Measurements from ENCODE around the gene ZW10. TPM values are rescaled to one million over a fixed set of nuclear protein-coding genes. Genes with fewer than 3 reads are reported as not detected.

Gene ZW10
- total RNA-seq, 1 experiment from 2014 or later, result 18.9 TPM

GRCh38 chr11:113729456-113729855, 44.0 kb downstream of the ZW10 start (continued):
- TF ChIP-seq, protein P1, sequence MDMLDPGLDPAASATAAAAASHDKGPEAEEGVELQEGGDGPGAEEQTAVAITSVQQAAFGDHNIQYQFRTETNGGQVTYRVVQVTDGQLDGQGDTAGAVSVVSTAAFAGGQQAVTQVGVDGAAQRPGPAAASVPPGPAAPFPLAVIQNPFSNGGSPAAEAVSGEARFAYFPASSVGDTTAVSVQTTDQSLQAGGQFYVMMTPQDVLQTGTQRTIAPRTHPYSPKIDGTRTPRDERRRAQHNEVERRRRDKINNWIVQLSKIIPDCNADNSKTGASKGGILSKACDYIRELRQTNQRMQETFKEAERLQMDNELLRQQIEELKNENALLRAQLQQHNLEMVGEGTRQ (CRISPR knock-in tag; IDR thresholded peaks at IDR 0.05), result no peak

- Mint-ChIP-seq H3K27ac (no peak overlapping the region), H3K36me3 (peaks cover 1% of the 10 kb centered on the region), H3K27me3 (ENCODE audit: low read depth) (no peaks in the 10 kb centered on the region), H3K4me3 (no peak overlapping the region), H3K4me1 (no peaks in the 10 kb centered on the region), H3K9me3 (no peaks in the 10 kb centered on the region)
- no peak for ATAC-seq
- TF ChIP-seq SOX15 (CRISPR knock-in tag; IDR thresholded peaks at IDR 0.05), result no peak
- TF ChIP-seq FOXP1 (CRISPR knock-in tag; IDR thresholded peaks at IDR 0.05; ENCODE audit: borderline replicate concordance), result no peak
- TF ChIP-seq FOXJ3 (CRISPR knock-in tag; IDR thresholded peaks at IDR 0.05; ENCODE audit: borderline replicate concordance), result no peak
- TF ChIP-seq RORB (CRISPR knock-in tag; IDR thresholded peaks at IDR 0.05), result no peak
- TF ChIP-seq, protein P2, sequence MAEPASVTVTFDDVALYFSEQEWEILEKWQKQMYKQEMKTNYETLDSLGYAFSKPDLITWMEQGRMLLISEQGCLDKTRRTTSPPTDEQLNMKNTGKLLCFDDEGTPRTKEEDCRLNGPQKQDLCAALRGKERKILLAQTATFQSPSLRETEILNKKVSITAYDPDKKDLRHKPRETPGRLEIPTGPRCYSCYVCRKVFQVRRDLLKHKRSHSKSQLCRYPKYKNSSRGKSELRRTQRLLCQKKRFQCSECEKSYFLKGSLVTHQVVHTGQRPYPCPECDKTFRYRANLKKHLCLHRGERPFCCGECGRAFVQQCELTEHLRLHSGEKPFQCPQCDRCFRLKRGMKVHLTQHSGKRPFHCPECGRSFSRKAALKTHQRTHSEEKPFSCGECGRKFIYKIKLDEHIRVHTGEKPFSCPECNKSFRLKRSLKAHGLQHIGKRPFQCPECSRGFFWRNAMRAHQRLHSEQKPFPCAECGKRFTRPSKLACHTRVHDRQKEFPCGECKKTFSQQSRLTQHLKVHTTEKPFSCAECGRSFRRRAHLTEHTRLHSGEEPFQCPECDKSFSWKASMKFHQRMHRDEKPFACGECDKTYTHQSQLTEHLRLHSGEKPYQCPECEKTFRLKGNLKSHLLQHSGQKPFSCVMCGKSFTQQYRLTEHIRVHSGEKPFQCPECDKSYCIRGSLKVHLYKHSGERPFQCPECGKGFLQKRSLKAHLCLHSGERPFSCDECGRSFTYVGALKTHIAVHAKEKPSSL (CRISPR knock-in tag; conservative IDR thresholded peaks at IDR 0.05), result no peak
- TF ChIP-seq, protein P3, sequence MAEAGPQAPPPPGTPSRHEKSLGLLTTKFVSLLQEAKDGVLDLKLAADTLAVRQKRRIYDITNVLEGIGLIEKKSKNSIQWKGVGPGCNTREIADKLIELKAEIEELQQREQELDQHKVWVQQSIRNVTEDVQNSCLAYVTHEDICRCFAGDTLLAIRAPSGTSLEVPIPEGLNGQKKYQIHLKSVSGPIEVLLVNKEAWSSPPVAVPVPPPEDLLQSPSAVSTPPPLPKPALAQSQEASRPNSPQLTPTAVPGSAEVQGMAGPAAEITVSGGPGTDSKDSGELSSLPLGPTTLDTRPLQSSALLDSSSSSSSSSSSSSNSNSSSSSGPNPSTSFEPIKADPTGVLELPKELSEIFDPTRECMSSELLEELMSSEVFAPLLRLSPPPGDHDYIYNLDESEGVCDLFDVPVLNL (CRISPR knock-in tag; IDR thresholded peaks at IDR 0.05; ENCODE audit: borderline replicate concordance, low read depth), result no peak
- TF ChIP-seq, protein P4, sequence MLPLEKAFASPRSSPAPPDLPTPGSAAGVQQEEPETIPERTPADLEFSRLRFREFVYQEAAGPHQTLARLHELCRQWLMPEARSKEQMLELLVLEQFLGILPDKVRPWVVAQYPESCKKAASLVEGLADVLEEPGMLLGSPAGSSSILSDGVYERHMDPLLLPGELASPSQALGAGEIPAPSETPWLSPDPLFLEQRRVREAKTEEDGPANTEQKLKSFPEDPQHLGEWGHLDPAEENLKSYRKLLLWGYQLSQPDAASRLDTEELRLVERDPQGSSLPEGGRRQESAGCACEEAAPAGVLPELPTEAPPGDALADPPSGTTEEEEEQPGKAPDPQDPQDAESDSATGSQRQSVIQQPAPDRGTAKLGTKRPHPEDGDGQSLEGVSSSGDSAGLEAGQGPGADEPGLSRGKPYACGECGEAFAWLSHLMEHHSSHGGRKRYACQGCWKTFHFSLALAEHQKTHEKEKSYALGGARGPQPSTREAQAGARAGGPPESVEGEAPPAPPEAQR (CRISPR knock-in tag; IDR thresholded peaks at IDR 0.05), result no peak
- TF ChIP-seq, protein P5, sequence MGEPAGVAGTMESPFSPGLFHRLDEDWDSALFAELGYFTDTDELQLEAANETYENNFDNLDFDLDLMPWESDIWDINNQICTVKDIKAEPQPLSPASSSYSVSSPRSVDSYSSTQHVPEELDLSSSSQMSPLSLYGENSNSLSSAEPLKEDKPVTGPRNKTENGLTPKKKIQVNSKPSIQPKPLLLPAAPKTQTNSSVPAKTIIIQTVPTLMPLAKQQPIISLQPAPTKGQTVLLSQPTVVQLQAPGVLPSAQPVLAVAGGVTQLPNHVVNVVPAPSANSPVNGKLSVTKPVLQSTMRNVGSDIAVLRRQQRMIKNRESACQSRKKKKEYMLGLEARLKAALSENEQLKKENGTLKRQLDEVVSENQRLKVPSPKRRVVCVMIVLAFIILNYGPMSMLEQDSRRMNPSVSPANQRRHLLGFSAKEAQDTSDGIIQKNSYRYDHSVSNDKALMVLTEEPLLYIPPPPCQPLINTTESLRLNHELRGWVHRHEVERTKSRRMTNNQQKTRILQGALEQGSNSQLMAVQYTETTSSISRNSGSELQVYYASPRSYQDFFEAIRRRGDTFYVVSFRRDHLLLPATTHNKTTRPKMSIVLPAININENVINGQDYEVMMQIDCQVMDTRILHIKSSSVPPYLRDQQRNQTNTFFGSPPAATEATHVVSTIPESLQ (CRISPR knock-in tag; IDR thresholded peaks at IDR 0.05), result no peak
- TF ChIP-seq CBFB (CRISPR knock-in tag; IDR thresholded peaks at IDR 0.05; ENCODE audit: low read depth), result no peak
- no peak for TF ChIP-seq FOXP4 (CRISPR knock-in tag; IDR thresholded peaks at IDR 0.05)
- TF ChIP-seq GRHL2 (CRISPR knock-in tag; IDR thresholded peaks at IDR 0.05; ENCODE audit: insufficient replicate concordance, severe bottlenecking), result no peak
- TF ChIP-seq IRF2 (CRISPR knock-in tag; IDR thresholded peaks at IDR 0.05; ENCODE audit: borderline replicate concordance, low read depth), result no peak
- DNase-seq (ENCODE audit: low spot score), result no peak
- ChIA-PET CTCF (interaction anchor here (1.1 to 2.6 kb wide), 4 partner anchors 68 to 188 kb away, joined by 3 to 19 read pairs (median 6); no protein-coding TSS in a partner anchor), POLR2A (no interaction called here)
These were observed 44.7 kb downstream of the ZW10 start for GRCh38 chr11:113728814-113729213.

Data from WTC11 (cell line).